ENCODE measurements around the gene CCBE1. TPM values are rescaled to one million over a fixed set of nuclear protein-coding genes. Genes with fewer than 3 reads are reported as not detected.

Gene CCBE1
- total RNA-seq, 4 donors from 2014 or later = 1.3 to 30.2 (median 8.0) TPM

DNA sequence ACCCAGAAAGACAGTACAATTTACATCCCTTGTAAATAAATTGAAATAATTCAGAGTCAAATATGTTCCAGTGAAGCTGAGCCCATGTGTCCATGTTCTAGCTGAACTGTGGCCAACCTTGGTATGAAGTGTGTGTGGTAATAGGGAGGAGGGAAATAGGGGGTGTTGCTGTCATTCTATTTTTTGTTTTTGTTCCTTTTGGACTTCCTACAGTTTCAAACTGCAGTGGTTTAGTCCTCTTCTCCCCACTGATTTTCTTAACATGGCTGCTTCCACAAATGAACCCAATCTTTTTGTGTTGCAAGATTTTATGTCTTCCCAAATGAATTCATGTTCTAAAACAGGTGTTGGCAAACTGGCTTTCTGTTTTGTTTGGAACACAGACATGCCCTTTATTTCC is 156.9 kb downstream of the CCBE1 start:
- DNase-seq (ENCODE audit: low spot score) = no peak
- TF ChIP-seq, protein P1, sequence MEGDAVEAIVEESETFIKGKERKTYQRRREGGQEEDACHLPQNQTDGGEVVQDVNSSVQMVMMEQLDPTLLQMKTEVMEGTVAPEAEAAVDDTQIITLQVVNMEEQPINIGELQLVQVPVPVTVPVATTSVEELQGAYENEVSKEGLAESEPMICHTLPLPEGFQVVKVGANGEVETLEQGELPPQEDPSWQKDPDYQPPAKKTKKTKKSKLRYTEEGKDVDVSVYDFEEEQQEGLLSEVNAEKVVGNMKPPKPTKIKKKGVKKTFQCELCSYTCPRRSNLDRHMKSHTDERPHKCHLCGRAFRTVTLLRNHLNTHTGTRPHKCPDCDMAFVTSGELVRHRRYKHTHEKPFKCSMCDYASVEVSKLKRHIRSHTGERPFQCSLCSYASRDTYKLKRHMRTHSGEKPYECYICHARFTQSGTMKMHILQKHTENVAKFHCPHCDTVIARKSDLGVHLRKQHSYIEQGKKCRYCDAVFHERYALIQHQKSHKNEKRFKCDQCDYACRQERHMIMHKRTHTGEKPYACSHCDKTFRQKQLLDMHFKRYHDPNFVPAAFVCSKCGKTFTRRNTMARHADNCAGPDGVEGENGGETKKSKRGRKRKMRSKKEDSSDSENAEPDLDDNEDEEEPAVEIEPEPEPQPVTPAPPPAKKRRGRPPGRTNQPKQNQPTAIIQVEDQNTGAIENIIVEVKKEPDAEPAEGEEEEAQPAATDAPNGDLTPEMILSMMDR (IDR thresholded peaks at IDR 0.05) = no peak
- ATAC-seq (ENCODE audit: low FRiP score) = no peak

DNA sequence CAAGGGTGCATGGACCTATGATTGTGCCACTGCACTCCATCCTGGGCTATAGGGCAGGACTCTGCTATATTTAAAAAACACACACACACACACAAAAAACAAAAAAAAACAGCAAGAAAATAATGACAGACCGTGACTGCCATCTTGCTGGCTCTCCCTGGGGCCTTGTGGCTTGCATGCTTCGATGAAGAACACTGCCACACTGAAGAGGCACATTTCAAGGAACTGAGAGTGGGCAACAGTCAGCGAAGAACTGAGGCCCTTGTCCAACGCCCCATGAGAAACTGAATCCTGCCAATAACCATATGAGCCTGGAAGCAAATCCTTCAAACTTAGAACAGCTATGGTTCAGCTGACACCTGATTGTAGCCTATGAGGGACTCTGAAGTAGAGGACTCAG is 158.1 kb downstream of the CCBE1 start:
- TF ChIP-seq, protein P1 (IDR thresholded peaks at IDR 0.05) = no peak
- ATAC-seq (ENCODE audit: low FRiP score) = no peak
- DNase-seq (ENCODE audit: low spot score) = no peak

DNA sequence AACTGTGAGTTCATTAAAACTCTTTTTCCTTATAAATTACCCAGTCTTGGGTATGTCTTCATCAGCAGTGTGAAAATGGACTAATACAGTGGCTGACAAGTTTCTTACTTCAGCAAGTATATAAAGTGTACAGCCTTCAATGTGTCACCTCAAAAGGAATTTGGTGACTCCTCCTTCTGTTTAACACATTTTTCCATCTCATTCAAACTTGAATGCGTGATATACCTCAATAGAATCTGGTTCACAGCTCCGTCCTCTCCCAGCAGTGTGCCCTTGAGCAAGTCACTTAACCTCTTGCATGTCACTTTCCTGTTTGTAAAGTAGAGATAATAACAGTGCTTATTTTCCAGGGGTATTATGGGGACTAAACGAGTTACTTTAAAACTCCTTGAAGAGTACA is 159.6 kb downstream of the CCBE1 start:
- ATAC-seq (ENCODE audit: low FRiP score) (no peak), DNase-seq (ENCODE audit: low spot score) (no peak)
- TF ChIP-seq, protein P1 (IDR thresholded peaks at IDR 0.05) = no peak

DNA sequence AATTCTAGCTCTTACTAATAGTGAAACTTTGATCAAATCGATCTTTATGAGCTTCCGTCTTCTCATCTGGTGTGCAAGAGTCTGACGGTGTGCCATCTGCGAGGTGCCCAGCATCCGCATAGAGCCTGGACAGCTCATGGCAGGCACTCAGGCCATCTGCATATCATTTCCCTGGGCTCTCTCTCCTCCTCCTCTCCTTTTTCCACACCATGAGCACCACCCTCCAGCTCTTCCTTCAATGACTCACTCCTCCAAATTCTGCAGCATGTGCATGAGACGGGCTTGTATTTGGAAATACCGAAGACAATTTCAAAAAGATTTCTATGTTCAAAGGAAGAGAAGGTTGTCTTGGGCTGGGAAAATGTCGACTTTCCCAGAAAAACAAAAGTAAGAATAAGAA is 161.1 kb downstream of the CCBE1 start:
- TF ChIP-seq, protein P1 (IDR thresholded peaks at IDR 0.05) = no peak
- peak; percentile 84 for ATAC-seq (ENCODE audit: low FRiP score)

DNA sequence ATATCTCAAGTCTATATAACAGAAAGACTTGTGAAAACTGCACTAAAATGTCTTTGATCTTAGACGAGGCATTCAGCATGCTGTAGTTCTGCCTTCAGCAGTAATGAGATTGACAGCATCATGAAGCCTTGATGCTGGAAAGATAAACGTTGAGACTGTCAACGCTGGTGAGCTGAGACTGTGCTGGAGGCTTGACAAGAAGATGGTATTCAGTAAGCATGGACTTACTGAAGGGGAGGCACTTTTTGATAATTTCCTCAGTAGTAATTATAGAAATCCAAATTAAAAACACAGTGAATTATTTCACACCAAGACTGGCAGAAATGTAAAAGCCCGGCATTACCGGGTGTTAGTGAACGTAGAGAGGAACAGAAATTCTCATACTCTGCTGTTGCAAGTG is 162.2 kb downstream of the CCBE1 start:
- no peak for ATAC-seq (ENCODE audit: low FRiP score)
- TF ChIP-seq, protein P1 (IDR thresholded peaks at IDR 0.05) = no peak
- no peak for DNase-seq (ENCODE audit: low spot score)

More for the DNA sequence above, 161.1 kb downstream of the CCBE1 start:
- DNase-seq (ENCODE audit: low spot score) = no peak

DNA sequence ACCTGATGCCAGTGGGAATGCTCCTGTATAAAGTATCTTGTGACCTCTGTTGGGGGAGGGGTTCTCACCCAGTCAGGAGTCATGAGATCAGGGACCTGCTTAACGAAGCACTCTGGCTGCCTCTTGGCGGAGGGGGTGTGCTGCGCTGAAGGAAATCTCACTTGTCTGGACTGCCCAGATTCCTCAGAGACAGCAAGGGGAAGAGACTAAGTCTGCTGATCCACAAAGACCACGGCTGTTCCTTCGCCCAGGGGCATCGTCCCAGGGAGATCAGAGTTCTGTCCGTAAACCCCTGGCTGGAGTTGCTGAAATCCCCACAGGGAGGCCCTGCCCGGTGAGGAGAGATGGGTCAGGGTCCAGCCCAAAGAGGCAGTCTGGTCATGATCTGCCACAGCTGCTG is 168.4 kb downstream of the CCBE1 start:
- ATAC-seq (ENCODE audit: low FRiP score) = no peak
- no peak for DNase-seq (ENCODE audit: low spot score)
- TF ChIP-seq, protein P1 (IDR thresholded peaks at IDR 0.05) = no peak

DNA sequence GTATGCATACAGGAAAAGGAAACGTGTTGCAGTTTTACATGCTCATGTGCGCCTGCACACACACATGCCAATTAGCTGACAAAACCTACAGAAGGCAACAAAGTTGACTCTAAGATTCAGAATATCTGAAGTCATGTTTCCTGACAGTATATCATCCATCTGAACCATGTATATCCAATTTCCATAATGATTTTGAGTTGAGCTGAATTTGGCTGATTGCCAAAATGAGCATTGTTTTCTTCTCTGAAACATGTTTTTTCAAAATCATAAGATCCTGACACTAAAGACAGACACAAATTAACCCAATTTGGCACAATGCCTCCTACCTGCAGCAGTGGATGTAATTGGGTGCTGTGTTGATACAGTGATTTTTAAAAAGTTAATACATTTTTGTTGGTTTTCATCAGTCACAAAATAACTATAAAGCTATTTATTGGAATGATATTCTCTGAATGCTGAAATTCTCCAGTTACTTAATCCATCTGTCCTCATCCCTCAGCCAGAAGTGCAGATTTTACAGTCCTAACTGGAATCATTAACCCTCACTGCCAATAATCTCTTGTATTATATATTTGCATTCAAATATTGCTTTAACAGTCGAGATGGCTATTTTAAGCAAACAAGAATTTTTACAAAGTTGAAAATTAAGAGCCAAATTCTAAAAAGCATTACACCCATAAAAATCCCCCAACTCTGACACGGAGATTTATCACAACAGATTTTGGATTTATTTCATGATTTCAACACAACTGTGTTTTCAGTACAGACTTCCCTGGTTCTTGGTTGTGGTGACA is 176.5 kb downstream of the CCBE1 start:
- TF ChIP-seq, protein P1 (IDR thresholded peaks at IDR 0.05) = no peak
- DNase-seq (ENCODE audit: low spot score) (no peak), ATAC-seq (ENCODE audit: low FRiP score) (no peak)

Measured in omental fat pad (tissue), 4 donors.